Memory B cell (primary cell): ENCODE results near the gene CNGA3.

ENCODE experiments used
- ATAC-seq: fragments of 150-1000 bp; cut with Tn5 transposase; 2 replicates; pipeline ENCODE4 v1.10.0; 2021; ENCODE audit warnings: low read depth, mild to moderate bottlenecking, moderate library complexity
- DNase-seq, 2 donors: peaks; one replicate each; pipeline ENCODE4 v3.0.0; 2022; ENCODE audit warnings: low spot score in 2 of 2
- H3K27ac Mint-ChIP-seq: one replicate; pipeline ENCODE4 v1.8.0; 2022; ENCODE audit warnings: mild to moderate bottlenecking, moderate library complexity, mixed read lengths
- H3K27me3 Mint-ChIP-seq: one replicate; pipeline ENCODE4 v1.8.0; 2022; ENCODE audit warnings: mixed read lengths
- H3K36me3 Mint-ChIP-seq: one replicate; pipeline ENCODE4 v1.8.0; 2022; ENCODE audit warnings: mild to moderate bottlenecking, mixed read lengths
- H3K4me1 Mint-ChIP-seq: one replicate; pipeline ENCODE4 v1.8.0; 2022; ENCODE audit warnings: mixed read lengths
- H3K4me3 Mint-ChIP-seq: one replicate; pipeline ENCODE4 v1.8.0; 2022; ENCODE audit warnings: mild to moderate bottlenecking, moderate library complexity, mixed read lengths
- H3K9me3 Mint-ChIP-seq: one replicate; pipeline ENCODE4 v1.8.0; 2022; ENCODE audit warnings: mixed read lengths

Gene CNGA3

GRCh38 chr2:98388601-98389250 is 42.5 kb downstream of the CNGA3 start:
- H3K9me3 Mint-ChIP-seq: no peaks in the 10 kb centered on the region
- H3K36me3 Mint-ChIP-seq: no peaks in the 10 kb centered on the region
- no peak overlapping the region for H3K4me3 Mint-ChIP-seq
- no peak overlapping the region for H3K27ac Mint-ChIP-seq
- DNase-seq (no peak), ATAC-seq (no peak)
- H3K4me1 Mint-ChIP-seq: no peaks in the 10 kb centered on the region
- peaks cover 5% of the 10 kb centered on the region for H3K27me3 Mint-ChIP-seq

GRCh38 chr2:98389251-98389605 is 43.0 kb downstream of the CNGA3 start:
- H3K9me3 Mint-ChIP-seq: no peaks in the 10 kb centered on the region
- ATAC-seq: no peak

GRCh38 chr2:98390571-98391476 is 44.6 kb downstream of the CNGA3 start:
- H3K27me3 Mint-ChIP-seq: peaks cover 10% of the 10 kb centered on the region
- no peak overlapping the region for H3K27ac Mint-ChIP-seq
- DNase-seq: no peak
- no peak overlapping the region for H3K4me3 Mint-ChIP-seq
- H3K4me1 Mint-ChIP-seq: no peaks in the 10 kb centered on the region
- peaks cover 2% of the 10 kb centered on the region for H3K36me3 Mint-ChIP-seq
- no peaks in the 10 kb centered on the region for H3K9me3 Mint-ChIP-seq
- no peak for ATAC-seq

More at GRCh38 chr2:98389251-98389605, 43.0 kb downstream of the CNGA3 start:
- DNase-seq: no peak
- H3K4me1 Mint-ChIP-seq: no peaks in the 10 kb centered on the region
- H3K4me3 Mint-ChIP-seq: no peak overlapping the region
- H3K27ac Mint-ChIP-seq: no peak overlapping the region
- H3K36me3 Mint-ChIP-seq: no peaks in the 10 kb centered on the region
- H3K27me3 Mint-ChIP-seq: peaks cover 5% of the 10 kb centered on the region

- Mint-ChIP-seq H3K4me1 (no peaks in the 10 kb centered on the region), H3K9me3 (no peaks in the 10 kb centered on the region), H3K27ac (no peak overlapping the region), H3K36me3 (peaks cover 2% of the 10 kb centered on the region), H3K4me3 (no peak overlapping the region), H3K27me3 (peaks cover 16% of the 10 kb centered on the region)
- ATAC-seq (no peak), DNase-seq (no peak)
These were observed 45.5 kb downstream of the CNGA3 start for GRCh38 chr2:98391581-98392270.

GRCh38 chr2:98393354-98393753 is 47.1 kb downstream of the CNGA3 start:
- Mint-ChIP-seq H3K36me3 (peaks cover 2% of the 10 kb centered on the region), H3K27me3 (peaks cover 19% of the 10 kb centered on the region), H3K4me3 (no peak overlapping the region), H3K27ac (no peak overlapping the region), H3K4me1 (no peaks in the 10 kb centered on the region), H3K9me3 (no peaks in the 10 kb centered on the region)
- DNase-seq (no peak), ATAC-seq (no peak)

GRCh38 chr2:98394595-98395153 is 48.4 kb downstream of the CNGA3 start:
- peaks cover 21% of the 10 kb centered on the region for H3K27me3 Mint-ChIP-seq
- no peaks in the 10 kb centered on the region for H3K9me3 Mint-ChIP-seq
- H3K27ac Mint-ChIP-seq: no peak overlapping the region

GRCh38 chr2:98395977-98396376 is 49.7 kb downstream of the CNGA3 start:
- Mint-ChIP-seq H3K9me3 (no peaks in the 10 kb centered on the region), H3K27ac (no peak overlapping the region), H3K36me3 (peaks cover 2% of the 10 kb centered on the region), H3K4me1 (no peaks in the 10 kb centered on the region), H3K27me3 (peaks cover 22% of the 10 kb centered on the region), H3K4me3 (no peak overlapping the region)
- ATAC-seq (no peak), DNase-seq (no peak)

More at GRCh38 chr2:98394595-98395153, 48.4 kb downstream of the CNGA3 start:
- DNase-seq: no peak
- no peak for ATAC-seq
- H3K4me1 Mint-ChIP-seq: no peaks in the 10 kb centered on the region
- peaks cover 2% of the 10 kb centered on the region for H3K36me3 Mint-ChIP-seq
- H3K4me3 Mint-ChIP-seq: no peak overlapping the region

GRCh38 chr2:98396745-98397355 is 50.6 kb downstream of the CNGA3 start:
- H3K9me3 Mint-ChIP-seq: no peaks in the 10 kb centered on the region
- no peak overlapping the region for H3K4me3 Mint-ChIP-seq
- H3K36me3 Mint-ChIP-seq: peaks cover 2% of the 10 kb centered on the region
- DNase-seq: no peak
- no peaks in the 10 kb centered on the region for H3K4me1 Mint-ChIP-seq
- H3K27ac Mint-ChIP-seq: no peak overlapping the region
- no peak for ATAC-seq
- peaks cover 21% of the 10 kb centered on the region for H3K27me3 Mint-ChIP-seq

GRCh38 chr2:98399140-98399539 is 52.9 kb downstream of the CNGA3 start:
- ATAC-seq: no peak
- DNase-seq: no peak
- Mint-ChIP-seq H3K4me1 (no peaks in the 10 kb centered on the region), H3K27ac (no peak overlapping the region), H3K9me3 (no peaks in the 10 kb centered on the region), H3K36me3 (peaks cover 2% of the 10 kb centered on the region), H3K4me3 (no peak overlapping the region), H3K27me3 (peaks cover 21% of the 10 kb centered on the region)

- no peak overlapping the region for H3K27ac Mint-ChIP-seq
- H3K4me3 Mint-ChIP-seq: no peak overlapping the region
- DNase-seq: no peak
- no peaks in the 10 kb centered on the region for H3K9me3 Mint-ChIP-seq
- no peaks in the 10 kb centered on the region for H3K36me3 Mint-ChIP-seq
- H3K4me1 Mint-ChIP-seq: no peaks in the 10 kb centered on the region
- peaks cover 5% of the 10 kb centered on the region for H3K27me3 Mint-ChIP-seq
- no peak for ATAC-seq
These were observed 57.6 kb downstream of the CNGA3 start for GRCh38 chr2:98403878-98404277.

GRCh38 chr2:98404556-98405250 is 58.4 kb downstream of the CNGA3 start:
- no peaks in the 10 kb centered on the region for H3K9me3 Mint-ChIP-seq
- DNase-seq (no peak), ATAC-seq (no peak)
- H3K27me3 Mint-ChIP-seq: peaks cover 3% of the 10 kb centered on the region
- no peak overlapping the region for H3K27ac Mint-ChIP-seq
- H3K4me1 Mint-ChIP-seq: no peaks in the 10 kb centered on the region
- no peak overlapping the region for H3K4me3 Mint-ChIP-seq
- no peaks in the 10 kb centered on the region for H3K36me3 Mint-ChIP-seq

GRCh38 chr2:98405301-98405700 is 59.0 kb downstream of the CNGA3 start:
- ATAC-seq: no peak
- DNase-seq: no peak
- Mint-ChIP-seq H3K27ac (no peak overlapping the region), H3K4me3 (no peak overlapping the region), H3K9me3 (no peaks in the 10 kb centered on the region), H3K27me3 (peaks cover 3% of the 10 kb centered on the region), H3K36me3 (no peaks in the 10 kb centered on the region), H3K4me1 (no peaks in the 10 kb centered on the region)

- H3K27me3 Mint-ChIP-seq: peaks cover 1% of the 10 kb centered on the region
- no peaks in the 10 kb centered on the region for H3K9me3 Mint-ChIP-seq
- ATAC-seq (no peak), DNase-seq (no peak)
- H3K27ac Mint-ChIP-seq: no peak overlapping the region
- no peaks in the 10 kb centered on the region for H3K36me3 Mint-ChIP-seq
- no peak overlapping the region for H3K4me3 Mint-ChIP-seq
- H3K4me1 Mint-ChIP-seq: peaks cover 4% of the 10 kb centered on the region
These were observed 61.9 kb downstream of the CNGA3 start for GRCh38 chr2:98408155-98408554.
